Liver (tissue), 9 donors: ENCODE measurements around the gene EEIG2. TPM values are rescaled to one million over a fixed set of nuclear protein-coding genes. Genes with fewer than 3 reads are reported as not detected.

Experiments used
- DNase-seq: peaks from one replicate; pipeline ENCODE4 v3.0.0-alpha.2; 2017; ENCODE audit warnings: low spot score
- H3K27ac ChIP-seq, 2 donors: one replicate each; pipeline ENCODE4 v1.7.0; 2013; ENCODE audit warnings: inconsistent platforms in 2 of 2, low read length in 2 of 2, control low read depth in 1 of 2, low read depth in 1 of 2, mild to moderate bottlenecking in 1 of 2
- H3K27me3 ChIP-seq, 4 donors: one replicate each; pipeline versions ENCODE4 v1.6.1 to v1.7.0; 2013; ENCODE audit warnings: low read length in 3 of 4, inconsistent platforms in 1 of 4, mild to moderate bottlenecking in 1 of 4, moderate library complexity in 1 of 4; ENCODE audit not compliant: control insufficient read depth in 4 of 4, insufficient read depth in 4 of 4
- H3K36me3 ChIP-seq, 4 donors: one replicate each; pipeline versions ENCODE4 v1.6.1 to v1.7.0; 2013; ENCODE audit warnings: low read length in 3 of 4, mild to moderate bottlenecking in 3 of 4, low read depth in 1 of 4, moderate library complexity in 1 of 4; ENCODE audit not compliant: control insufficient read depth in 4 of 4, insufficient read depth in 3 of 4
- H3K4me1 ChIP-seq, 4 donors: one replicate each; pipeline versions ENCODE4 v1.6.1 to v1.7.0; 2013; ENCODE audit warnings: low read length in 3 of 4, mild to moderate bottlenecking in 3 of 4, moderate library complexity in 1 of 4; ENCODE audit not compliant: control insufficient read depth in 4 of 4, insufficient read depth in 4 of 4
- H3K4me3 ChIP-seq, 3 donors: one replicate each; pipeline versions ENCODE4 v1.6.1 to v1.7.0; 2013; ENCODE audit warnings: low read length in 3 of 3, control low read depth in 1 of 3, low read depth in 1 of 3, mild to moderate bottlenecking in 1 of 3
- H3K9ac ChIP-seq, 2 donors: one replicate each; pipeline ENCODE4 v1.7.0; 2013; ENCODE audit warnings: low read length in 2 of 2, mild to moderate bottlenecking in 2 of 2, moderate library complexity in 2 of 2, control low read depth in 1 of 2, low read depth in 1 of 2
- H3K9me3 ChIP-seq, 4 donors: one replicate each; pipeline versions ENCODE4 v1.6.1 to v1.7.0; 2013; ENCODE audit warnings: low read length in 3 of 4; ENCODE audit not compliant: control insufficient read depth in 4 of 4
- EGR1 ChIP-seq, 2 donors: IDR thresholded peaks; 2 replicates each; pipeline ENCODE4 v1.6.1; 2016 to 2018; ENCODE audit warnings: antibody characterized with exemption in 2 of 2, low read depth in 2 of 2
- FOXA1 ChIP-seq: IDR thresholded peaks from 2 replicates; pipeline ENCODE4 v1.6.1; 2016; ENCODE audit warnings: antibody characterized with exemption
- FOXA2 ChIP-seq: IDR thresholded peaks from 2 replicates; pipeline ENCODE4 v1.6.1; 2016; ENCODE audit warnings: antibody characterized with exemption
- HNF4A ChIP-seq, 2 donors: conservative IDR thresholded peaks; 2 replicates each; pipeline ENCODE4 v1.6.1; 2016; ENCODE audit warnings: antibody characterized with exemption in 2 of 2, mild to moderate bottlenecking in 2 of 2
- HNF4G ChIP-seq: IDR thresholded peaks from 2 replicates; pipeline ENCODE4 v1.6.1; 2016; ENCODE audit warnings: antibody characterized with exemption
- JUND ChIP-seq, 2 donors: IDR thresholded peaks; 2 replicates each; pipeline ENCODE4 v1.6.1; 2016; ENCODE audit warnings: antibody characterized with exemption in 2 of 2
- NR2F2 ChIP-seq: IDR thresholded peaks from 2 replicates; pipeline ENCODE4 v1.6.1; 2016; ENCODE audit warnings: antibody characterized with exemption
- YY1 ChIP-seq: IDR thresholded peaks from 2 replicates; pipeline ENCODE4 v1.6.1; 2016; ENCODE audit warnings: antibody characterized with exemption, mild to moderate bottlenecking
- WGBS: extraction: QIAGEN DNeasy Blood & Tissue Kit; methylation state at CpG from one replicate; pipeline ENCODE4 v1.1.7; 2013; 5-methylcytosine and 5-hydroxymethylcytosine counted together
- polyA plus RNA-seq, 2 donors: library from polyadenylated mRNA; stranded (reverse) in 1 of 2; unstranded in 1 of 2; fragments of 200-250 nt in 1 of 2; fragments of >200 nt in 1 of 2; fragmentation: Nextera tagmentation in 1 of 2; extraction: Ambion mirVana in 1 of 2; gene quantifications; one replicate each; pipeline versions ENCODE4 v1.2.1 to v1.2.3, GENCODE V29; 2013 to 2015
- total RNA-seq, 2 donors: library from RNA; depleted of rRNA; stranded (reverse); fragments of >200 nt; gene quantifications; one replicate each; pipeline ENCODE4 v1.2.3, GENCODE V29; 2014
- TF ChIP-seq, protein P1 (sequence below): IDR thresholded peaks from 2 replicates; pipeline ENCODE4 v1.6.1; 2016; ENCODE audit warnings: antibody characterized with exemption
- TF ChIP-seq, protein P2 (sequence below): IDR thresholded peaks from 2 replicates; pipeline ENCODE4 v1.6.1; 2016; ENCODE audit warnings: antibody characterized with exemption
- TF ChIP-seq, protein P3 (sequence below): IDR thresholded peaks from 2 replicates; pipeline ENCODE4 v1.6.1; 2016; ENCODE audit warnings: antibody characterized with exemption, mild to moderate bottlenecking
- TF ChIP-seq, protein P4 (sequence below): IDR thresholded peaks from 2 replicates; pipeline ENCODE4 v1.6.1; 2016; ENCODE audit warnings: antibody characterized with exemption
- donor health status: healthy.
- donor health status: healthy.
- donor health status: healthy.
- donor health status: healthy.
- donor health status: healthy.

The EEIG2 gene
- total and polyA plus RNA-seq, 4 donors, result 0.50 to 10.6 (median 1.7) TPM

DNA sequence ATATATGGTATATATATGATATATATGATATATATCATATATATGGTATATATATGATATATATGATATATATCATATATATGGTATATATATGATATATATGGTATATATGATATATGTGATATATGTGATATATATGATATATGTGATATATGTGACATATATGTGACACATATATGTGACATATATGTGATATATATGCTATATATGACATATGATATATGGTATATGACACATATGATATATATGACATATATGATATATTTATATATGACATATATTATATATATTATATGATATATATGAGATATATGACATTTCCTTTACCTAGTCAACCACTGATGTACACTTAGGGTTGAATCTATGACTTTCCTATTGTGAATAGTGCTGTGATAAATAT is 36.1 kb upstream of the EEIG2 start (continued):
- no peak for TF ChIP-seq FOXA1
- TF ChIP-seq, protein P1, sequence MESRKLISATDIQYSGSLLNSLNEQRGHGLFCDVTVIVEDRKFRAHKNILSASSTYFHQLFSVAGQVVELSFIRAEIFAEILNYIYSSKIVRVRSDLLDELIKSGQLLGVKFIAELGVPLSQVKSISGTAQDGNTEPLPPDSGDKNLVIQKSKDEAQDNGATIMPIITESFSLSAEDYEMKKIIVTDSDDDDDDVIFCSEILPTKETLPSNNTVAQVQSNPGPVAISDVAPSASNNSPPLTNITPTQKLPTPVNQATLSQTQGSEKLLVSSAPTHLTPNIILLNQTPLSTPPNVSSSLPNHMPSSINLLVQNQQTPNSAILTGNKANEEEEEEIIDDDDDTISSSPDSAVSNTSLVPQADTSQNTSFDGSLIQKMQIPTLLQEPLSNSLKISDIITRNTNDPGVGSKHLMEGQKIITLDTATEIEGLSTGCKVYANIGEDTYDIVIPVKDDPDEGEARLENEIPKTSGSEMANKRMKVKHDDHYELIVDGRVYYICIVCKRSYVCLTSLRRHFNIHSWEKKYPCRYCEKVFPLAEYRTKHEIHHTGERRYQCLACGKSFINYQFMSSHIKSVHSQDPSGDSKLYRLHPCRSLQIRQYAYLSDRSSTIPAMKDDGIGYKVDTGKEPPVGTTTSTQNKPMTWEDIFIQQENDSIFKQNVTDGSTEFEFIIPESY, result no peak
- TF ChIP-seq NR2F2, result no peak
- no peak for TF ChIP-seq HNF4A (conservative IDR thresholded peaks at IDR 0.05)
- TF ChIP-seq, protein P2, sequence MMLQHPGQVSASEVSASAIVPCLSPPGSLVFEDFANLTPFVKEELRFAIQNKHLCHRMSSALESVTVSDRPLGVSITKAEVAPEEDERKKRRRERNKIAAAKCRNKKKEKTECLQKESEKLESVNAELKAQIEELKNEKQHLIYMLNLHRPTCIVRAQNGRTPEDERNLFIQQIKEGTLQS, result no peak

DNA sequence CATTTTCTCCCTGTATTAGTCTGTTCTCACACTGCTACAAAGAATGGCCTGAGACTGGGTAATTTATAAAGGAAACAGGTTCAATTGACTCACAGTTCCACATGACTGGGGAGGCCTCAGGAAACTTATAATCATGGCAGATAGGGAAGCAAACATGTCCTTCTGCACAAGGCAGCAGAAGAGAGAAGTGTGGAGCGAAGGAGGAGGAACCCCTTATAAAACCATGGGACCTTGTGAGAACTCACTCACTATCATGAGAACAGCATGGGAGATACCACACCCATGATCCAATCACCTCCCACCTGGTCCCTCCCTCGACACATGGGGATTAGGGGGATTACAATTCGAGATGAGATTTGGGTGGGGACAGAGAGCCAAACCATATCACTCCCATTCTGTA is 35.2 kb upstream of the EEIG2 start:
- WGBS, result 99% methylated on average over 3 of the region's 3 CpGs
- Histone ChIP-seq H3K9ac (no peak overlapping the region), H3K4me3 (no peak overlapping the region), H3K27me3 (no peaks in the 10 kb centered on the region), H3K27ac (no peak overlapping the region), H3K9me3 (no peaks in the 10 kb centered on the region), H3K36me3 (no peaks in the 10 kb centered on the region), H3K4me1 (no peaks in the 10 kb centered on the region)
- TF ChIP-seq, protein P3, sequence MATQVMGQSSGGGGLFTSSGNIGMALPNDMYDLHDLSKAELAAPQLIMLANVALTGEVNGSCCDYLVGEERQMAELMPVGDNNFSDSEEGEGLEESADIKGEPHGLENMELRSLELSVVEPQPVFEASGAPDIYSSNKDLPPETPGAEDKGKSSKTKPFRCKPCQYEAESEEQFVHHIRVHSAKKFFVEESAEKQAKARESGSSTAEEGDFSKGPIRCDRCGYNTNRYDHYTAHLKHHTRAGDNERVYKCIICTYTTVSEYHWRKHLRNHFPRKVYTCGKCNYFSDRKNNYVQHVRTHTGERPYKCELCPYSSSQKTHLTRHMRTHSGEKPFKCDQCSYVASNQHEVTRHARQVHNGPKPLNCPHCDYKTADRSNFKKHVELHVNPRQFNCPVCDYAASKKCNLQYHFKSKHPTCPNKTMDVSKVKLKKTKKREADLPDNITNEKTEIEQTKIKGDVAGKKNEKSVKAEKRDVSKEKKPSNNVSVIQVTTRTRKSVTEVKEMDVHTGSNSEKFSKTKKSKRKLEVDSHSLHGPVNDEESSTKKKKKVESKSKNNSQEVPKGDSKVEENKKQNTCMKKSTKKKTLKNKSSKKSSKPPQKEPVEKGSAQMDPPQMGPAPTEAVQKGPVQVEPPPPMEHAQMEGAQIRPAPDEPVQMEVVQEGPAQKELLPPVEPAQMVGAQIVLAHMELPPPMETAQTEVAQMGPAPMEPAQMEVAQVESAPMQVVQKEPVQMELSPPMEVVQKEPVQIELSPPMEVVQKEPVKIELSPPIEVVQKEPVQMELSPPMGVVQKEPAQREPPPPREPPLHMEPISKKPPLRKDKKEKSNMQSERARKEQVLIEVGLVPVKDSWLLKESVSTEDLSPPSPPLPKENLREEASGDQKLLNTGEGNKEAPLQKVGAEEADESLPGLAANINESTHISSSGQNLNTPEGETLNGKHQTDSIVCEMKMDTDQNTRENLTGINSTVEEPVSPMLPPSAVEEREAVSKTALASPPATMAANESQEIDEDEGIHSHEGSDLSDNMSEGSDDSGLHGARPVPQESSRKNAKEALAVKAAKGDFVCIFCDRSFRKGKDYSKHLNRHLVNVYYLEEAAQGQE, result no peak
- TF ChIP-seq EGR1 (IDR thresholded peaks at IDR 0.05; ENCODE audit: low read depth in 2 of 2), result no peak
- TF ChIP-seq, protein P4, sequence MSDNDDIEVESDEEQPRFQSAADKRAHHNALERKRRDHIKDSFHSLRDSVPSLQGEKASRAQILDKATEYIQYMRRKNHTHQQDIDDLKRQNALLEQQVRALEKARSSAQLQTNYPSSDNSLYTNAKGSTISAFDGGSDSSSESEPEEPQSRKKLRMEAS, result no peak
- TF ChIP-seq HNF4A (conservative IDR thresholded peaks at IDR 0.05), result no peak
- no peak for TF ChIP-seq HNF4G
- no peak for TF ChIP-seq YY1
- no peak for TF ChIP-seq JUND (IDR thresholded peaks at IDR 0.05)
- no peak for TF ChIP-seq FOXA2
- no peak for DNase-seq

DNA sequence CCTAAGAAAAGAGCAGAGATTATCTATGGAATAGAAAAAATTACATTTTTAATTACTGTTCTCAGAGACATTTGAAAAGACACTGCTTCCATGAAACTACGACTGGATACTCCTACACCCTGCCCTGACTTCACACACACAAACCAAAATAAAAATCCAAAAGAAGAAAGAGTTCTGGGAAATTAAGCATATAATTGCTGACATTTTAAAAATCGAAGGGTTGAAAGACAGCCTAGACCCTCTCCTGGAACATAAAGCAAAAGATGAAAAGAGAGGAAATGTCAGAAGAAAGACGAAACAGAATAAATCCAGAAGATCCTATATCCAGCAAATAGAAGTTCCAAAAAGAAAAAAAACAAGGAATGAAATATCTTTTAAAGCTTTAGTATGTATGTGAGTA is 32.8 kb upstream of the EEIG2 start:
- H3K4me3 ChIP-seq, result no peak overlapping the region
- no peak overlapping the region for H3K9ac ChIP-seq
- no peaks in the 10 kb centered on the region for H3K27me3 ChIP-seq
- 63% methylated on average over 3 of the region's 3 CpGs for WGBS
- H3K36me3 ChIP-seq, result no peaks in the 10 kb centered on the region
- no peaks in the 10 kb centered on the region for H3K4me1 ChIP-seq
- no peak overlapping the region for H3K27ac ChIP-seq
- H3K9me3 ChIP-seq, result no peaks in the 10 kb centered on the region
- no peak for DNase-seq
- no peak for TF ChIP-seq JUND (IDR thresholded peaks at IDR 0.05)
- TF ChIP-seq, protein P2, result no peak
